Esophagus muscularis mucosa (tissue), 4 donors: ENCODE measurements around the gene GATA1. TPM values are rescaled to one million over a fixed set of nuclear protein-coding genes. Genes with fewer than 3 reads are reported as not detected.

Experiments used
- DNase-seq: peaks from one replicate; pipeline ENCODE4 v3.0.0-alpha.2; 2017; ENCODE audit errors: extremely low spot score
- H3K27ac ChIP-seq, 4 donors: fragments of 200-600 bp; sonication (generic); replicated peaks in 1 of 4; 1 replicate in 3 of 4; 2 replicates in 1 of 4; pipeline ENCODE4 v1.5.1; 2016 to 2019; ENCODE audit warnings: mild to moderate bottlenecking in 1 of 4
- H3K27me3 ChIP-seq, 4 donors: fragments of 200-600 bp; sonication (generic); one replicate each; pipeline versions ENCODE4 v1.5.1 to v1.6.0; 2016 to 2019
- H3K36me3 ChIP-seq, 4 donors: fragments of 200-600 bp; sonication (generic); one replicate each; pipeline ENCODE4 v1.5.1; 2016 to 2019
- H3K4me1 ChIP-seq, 4 donors: fragments of 200-600 bp; sonication (generic); one replicate each; pipeline ENCODE4 v1.5.1; 2016 to 2019
- H3K4me3 ChIP-seq, 4 donors: fragments of 200-600 bp; sonication (generic); 1 replicate in 2 of 4; 2 replicates in 2 of 4; pipeline ENCODE4 v1.5.1; 2016 to 2019; ENCODE audit warnings: mild to moderate bottlenecking in 4 of 4, moderate library complexity in 1 of 4
- H3K9me3 ChIP-seq, 4 donors: fragments of 200-600 bp; sonication (generic); 1 replicate in 3 of 4; 2 replicates in 1 of 4; pipeline ENCODE4 v1.5.1; 2016 to 2019
- EP300 ChIP-seq: sonication (generic); formaldehyde crosslinking; IDR thresholded peaks from one replicate; pipeline ENCODE4 v1.6.1; 2017; ENCODE audit warnings: antibody characterized with exemption
- POLR2A ChIP-seq: fragments of 450-650 bp; IDR thresholded peaks from one replicate; pipeline ENCODE4 v1.6.1; 2017; ENCODE audit warnings: antibody characterized with exemption, moderate library complexity, mild to moderate bottlenecking, low read depth
- POLR2AphosphoS5 ChIP-seq, 2 donors: sonication (generic); formaldehyde crosslinking; IDR thresholded peaks; one replicate each; pipeline ENCODE4 v1.6.1; 2017; ENCODE audit warnings: antibody characterized with exemption in 2 of 2
- WGBS: methylation state at CpG from one replicate; pipeline ENCODE4 v1.1.5; 2018; 5-methylcytosine and 5-hydroxymethylcytosine counted together
- intact Hi-C: fragments of 100-400 bp; cut with DNase I; formaldehyde crosslinking; loops from one replicate; pipeline ENCODE4 v1.15.1; 2023
- small RNA-seq, 3 donors: library from RNA; depleted of rRNA; stranded (forward); fragments of <200 nt; gene quantifications; one replicate each; pipeline ENCODE3, GENCODE V24; 2016
- total RNA-seq, 4 donors: library from RNA; depleted of rRNA; stranded (reverse); fragments of >200 nt; gene quantifications; one replicate each; pipeline versions ENCODE4 v1.1.0 to v1.2.1, GENCODE V29; 2016
- TF ChIP-seq, protein P1 (sequence below), 3 experiments: fragments of 200-600 bp in 2 of 3; fragments of 450-650 bp in 1 of 3; sonication (generic) in 2 of 3; IDR thresholded peaks; one replicate each; pipeline ENCODE4 v1.5.1; 2017 to 2019; ENCODE audit warnings: antibody characterized with exemption in 3 of 3, mild to moderate bottlenecking in 2 of 3, moderate library complexity in 1 of 3

GATA1 gene
- total RNA-seq, 4 donors from 2014 or later = 0.50 TPM; not detected in 3

DNA sequence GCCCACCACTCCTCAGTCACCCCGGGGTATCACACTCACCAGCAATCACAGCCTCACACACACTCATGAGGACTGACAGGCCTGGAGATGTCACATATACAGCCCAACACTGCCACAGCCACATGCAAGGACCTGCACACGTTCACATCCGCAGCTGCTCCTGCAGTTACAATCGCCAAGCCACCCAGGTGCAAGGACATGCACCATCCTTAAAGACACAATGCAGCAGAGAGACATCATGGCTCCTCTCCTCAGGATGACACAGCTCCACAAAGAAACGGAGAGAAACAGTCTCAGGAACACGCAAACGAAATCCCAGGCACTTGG lies 48.0 kb downstream of the GATA1 start:
- Histone ChIP-seq H3K4me3 (no peak overlapping the region), H3K27ac (no peak overlapping the region), H3K27me3 (peaks cover 0 to 51% (median 14%) of the 10 kb centered on the region in 4 donors), H3K36me3 (no peaks in the 10 kb centered on the region), H3K4me1 (peaks cover 4 to 26% (median 14%) of the 10 kb centered on the region in 4 donors), H3K9me3 (no peaks in the 10 kb centered on the region)
- intact Hi-C loops = no loop called here
- WGBS = 43% methylated on average over 7 of the region's 7 CpGs
- no peak for DNase-seq
- no peak for TF ChIP-seq POLR2A
- TF ChIP-seq, protein P1, sequence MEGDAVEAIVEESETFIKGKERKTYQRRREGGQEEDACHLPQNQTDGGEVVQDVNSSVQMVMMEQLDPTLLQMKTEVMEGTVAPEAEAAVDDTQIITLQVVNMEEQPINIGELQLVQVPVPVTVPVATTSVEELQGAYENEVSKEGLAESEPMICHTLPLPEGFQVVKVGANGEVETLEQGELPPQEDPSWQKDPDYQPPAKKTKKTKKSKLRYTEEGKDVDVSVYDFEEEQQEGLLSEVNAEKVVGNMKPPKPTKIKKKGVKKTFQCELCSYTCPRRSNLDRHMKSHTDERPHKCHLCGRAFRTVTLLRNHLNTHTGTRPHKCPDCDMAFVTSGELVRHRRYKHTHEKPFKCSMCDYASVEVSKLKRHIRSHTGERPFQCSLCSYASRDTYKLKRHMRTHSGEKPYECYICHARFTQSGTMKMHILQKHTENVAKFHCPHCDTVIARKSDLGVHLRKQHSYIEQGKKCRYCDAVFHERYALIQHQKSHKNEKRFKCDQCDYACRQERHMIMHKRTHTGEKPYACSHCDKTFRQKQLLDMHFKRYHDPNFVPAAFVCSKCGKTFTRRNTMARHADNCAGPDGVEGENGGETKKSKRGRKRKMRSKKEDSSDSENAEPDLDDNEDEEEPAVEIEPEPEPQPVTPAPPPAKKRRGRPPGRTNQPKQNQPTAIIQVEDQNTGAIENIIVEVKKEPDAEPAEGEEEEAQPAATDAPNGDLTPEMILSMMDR (IDR thresholded peaks at IDR 0.05) = no peak
- TF ChIP-seq POLR2AphosphoS5 (IDR thresholded peaks at IDR 0.05) = no peak
- no peak for TF ChIP-seq EP300

DNA sequence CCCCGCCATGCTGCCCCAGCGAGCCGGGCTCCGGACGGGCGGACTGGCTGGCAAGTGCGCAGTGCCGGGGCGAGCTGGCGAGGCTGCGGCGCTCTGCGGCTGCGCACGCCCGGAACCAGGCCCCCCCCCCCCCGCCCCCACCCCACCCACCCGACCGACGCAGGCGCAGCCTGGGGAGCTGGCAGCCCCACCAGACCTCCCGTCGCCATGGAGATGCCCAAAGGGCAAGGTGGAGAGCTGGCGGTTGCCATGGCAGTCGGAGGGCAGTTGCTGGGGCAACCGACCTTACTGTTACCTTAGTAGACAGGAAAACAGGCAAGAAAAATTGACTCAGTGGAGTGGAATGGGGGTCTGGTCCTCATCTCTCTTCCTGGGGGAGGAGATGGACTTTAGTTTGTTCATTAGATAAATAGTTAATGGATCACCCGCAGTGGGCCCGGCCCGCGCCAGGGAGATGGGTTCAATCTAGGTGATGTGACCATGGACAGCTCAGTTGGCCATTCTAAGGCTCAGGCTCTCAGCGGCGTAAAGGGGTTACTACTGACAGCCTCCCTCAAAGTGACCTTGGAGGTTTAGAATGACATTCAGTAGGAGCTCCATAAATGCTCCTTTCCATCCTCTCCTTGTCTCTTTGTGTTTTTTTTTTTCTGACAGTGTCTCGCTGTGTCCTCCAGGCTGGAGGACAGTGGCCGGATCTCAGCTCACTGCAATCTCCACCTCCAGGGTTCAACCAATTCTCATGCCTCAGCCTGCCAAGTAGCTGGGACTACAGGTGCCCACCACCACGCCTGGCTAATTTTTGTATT lies 49.3 kb downstream of the GATA1 start, which contains the start of gene PCSK1N:
TSS of gene PCSK1N (minus strand) at position 87 of the 806 bp plus-strand sequence. CDS start at position 9, 78 bp downstream.
- Histone ChIP-seq H3K27ac (no peak within 1 kb of the TSS), H3K27me3 (peaks cover 0 to 48% (median 12%) of the 10 kb centered on the region in 4 donors), H3K36me3 (no peaks in the 10 kb centered on the region), H3K4me1 (peaks cover 4 to 26% (median 14%) of the 10 kb centered on the region in 4 donors), H3K9me3 (no peaks in the 10 kb centered on the region), H3K4me3 (peak within 1 kb of the TSS in 3 of 4 donors; percentile 33 to 46 (median 37))
- TF ChIP-seq, protein P1 (IDR thresholded peaks at IDR 0.05) = no peak
- TF ChIP-seq POLR2AphosphoS5 (IDR thresholded peaks at IDR 0.05) = no peak
- TF ChIP-seq EP300 = no peak
- TF ChIP-seq POLR2A = no peak
- WGBS = 60% methylated on average over 17 of the region's 35 CpGs
- no peak for DNase-seq
- intact Hi-C loops = no loop called here

DNA sequence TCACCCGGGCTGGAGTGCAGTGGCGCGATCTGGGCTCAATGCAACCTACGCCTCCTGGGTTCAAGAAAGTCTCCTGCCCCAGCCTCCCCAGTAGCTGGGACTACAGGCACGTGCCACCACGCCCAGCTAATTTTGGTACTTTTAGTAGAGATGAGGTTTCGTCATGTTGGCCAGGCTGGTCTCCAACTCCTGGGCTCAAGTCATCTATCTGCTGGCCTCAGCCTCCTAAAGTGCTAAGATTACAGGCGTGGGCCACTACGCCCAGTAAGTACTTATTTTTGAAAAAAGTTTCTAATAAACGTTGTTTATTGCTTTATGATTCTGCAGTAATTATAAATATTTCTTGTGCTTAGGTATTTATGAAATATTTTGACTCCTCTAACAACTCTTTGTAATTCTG lies 53.3 kb downstream of the GATA1 start:
- Histone ChIP-seq H3K36me3 (no peaks in the 10 kb centered on the region), H3K27me3 (peaks cover 0 to 14% (median 5%) of the 10 kb centered on the region in 4 donors), H3K4me1 (peaks cover 4 to 9% (median 8%) of the 10 kb centered on the region in 4 donors), H3K9me3 (no peaks in the 10 kb centered on the region), H3K4me3 (no peak overlapping the region), H3K27ac (no peak overlapping the region)
- DNase-seq = no peak
- WGBS = 75% methylated on average over 10 of the region's 10 CpGs
- no peak for TF ChIP-seq EP300
- intact Hi-C loops = no loop called here

Small RNA genes within 50 kb of the gene (small RNA-seq; reads per million reads assigned to genes)
- 0 reads per million in 3 donors for gene RNU6-29P

Other genes starting within 250 kb of the GATA1 start
- gene TBC1D25, start 246.9 kb upstream of the GATA1 start, total RNA-seq = 10 to 100 TPM; 10.3 to 22.4 (median 16.4) TPM
- gene RBM3, start 212.1 kb upstream of the GATA1 start, total RNA-seq = 100 to 1,000 TPM in 3 of 4 donors, 10 to 100 TPM in 1; 94.0 to 204 (median 156) TPM
- gene WDR13, start 189.1 kb upstream of the GATA1 start, total RNA-seq = 100 to 1,000 TPM; 123 to 166 (median 152) TPM
- gene WAS, start 102.8 kb upstream of the GATA1 start, total RNA-seq = 1 to 10 TPM; 3.2 to 9.9 (median 7.5) TPM
- 1 to 10 TPM; 2.5 to 4.5 (median 4.3) TPM for gene SUV39H1, start 89.9 kb upstream of the GATA1 start, total RNA-seq
- not detected for gene GLOD5, start 24.8 kb upstream of the GATA1 start, total RNA-seq
- 10 to 100 TPM; 26.8 to 64.0 (median 47.7) TPM for gene HDAC6, start 15.5 kb downstream of the GATA1 start, total RNA-seq
- gene ERAS, start 39.9 kb downstream of the GATA1 start, total RNA-seq = not detected
- gene PCSK1N, start 49.0 kb downstream of the GATA1 start, total RNA-seq = 10 to 100 TPM in 1 of 4 donors, 1 to 10 TPM in 3; 2.9 to 15.2 (median 7.7) TPM
- 10 to 100 TPM; 36.1 to 59.6 (median 51.1) TPM for gene TIMM17B, start 111.2 kb downstream of the GATA1 start, total RNA-seq
- gene PQBP1, start 111.3 kb downstream of the GATA1 start, total RNA-seq = 10 to 100 TPM; 53.6 to 81.3 (median 72.0) TPM
- 10 to 100 TPM in 2 of 4 donors, 1 to 10 TPM in 2; 7.3 to 13.4 (median 10.0) TPM for gene SLC35A2, start 125.1 kb downstream of the GATA1 start, total RNA-seq
- 10 to 100 TPM in 1 of 4 donors, 1 to 10 TPM in 3; 3.3 to 11.4 (median 7.3) TPM for gene PIM2, start 132.4 kb downstream of the GATA1 start, total RNA-seq
- gene OTUD5, start 171.0 kb downstream of the GATA1 start, total RNA-seq = 10 to 100 TPM; 39.9 to 53.9 (median 48.5) TPM
- 1 to 10 TPM in 3 of 4 donors, under 1 TPM in 1; 0.83 to 1.9 (median 1.1) TPM for gene KCND1, start 185.3 kb downstream of the GATA1 start, total RNA-seq
- gene GRIPAP1, start 215.7 kb downstream of the GATA1 start, total RNA-seq = 10 to 100 TPM; 24.7 to 36.4 (median 33.7) TPM